IPS-15b (cell line): Measurements from ENCODE around the gene BNIP1.
A peak's percentile ranks its signal among the peaks of the same experiment; 100 is the strongest.

ENCODE experiments used
- H3K27me3 ChIP-seq: one replicate; pipeline ENCODE4 v1.6.1; 2013; ENCODE audit warnings: low read length; ENCODE audit not compliant: control insufficient read depth, insufficient read depth
- H3K36me3 ChIP-seq: one replicate; pipeline ENCODE4 v1.6.1; 2013; ENCODE audit warnings: low read length; ENCODE audit not compliant: control insufficient read depth, insufficient read depth
- H3K4me1 ChIP-seq: one replicate; pipeline ENCODE4 v1.6.1; 2013; ENCODE audit warnings: mild to moderate bottlenecking, low read length; ENCODE audit not compliant: control insufficient read depth, insufficient read depth
- H3K4me3 ChIP-seq: one replicate; pipeline ENCODE4 v1.5.1; 2013; ENCODE audit warnings: low read depth, low read length
- H3K9ac ChIP-seq: one replicate; pipeline ENCODE4 v1.6.1; 2013; ENCODE audit warnings: low read depth, mild to moderate bottlenecking, low read length
- H3K9me3 ChIP-seq: one replicate; pipeline ENCODE4 v1.6.1; 2013; ENCODE audit warnings: mild to moderate bottlenecking, low read length; ENCODE audit not compliant: control insufficient read depth, insufficient read depth

The BNIP1 gene

DNA sequence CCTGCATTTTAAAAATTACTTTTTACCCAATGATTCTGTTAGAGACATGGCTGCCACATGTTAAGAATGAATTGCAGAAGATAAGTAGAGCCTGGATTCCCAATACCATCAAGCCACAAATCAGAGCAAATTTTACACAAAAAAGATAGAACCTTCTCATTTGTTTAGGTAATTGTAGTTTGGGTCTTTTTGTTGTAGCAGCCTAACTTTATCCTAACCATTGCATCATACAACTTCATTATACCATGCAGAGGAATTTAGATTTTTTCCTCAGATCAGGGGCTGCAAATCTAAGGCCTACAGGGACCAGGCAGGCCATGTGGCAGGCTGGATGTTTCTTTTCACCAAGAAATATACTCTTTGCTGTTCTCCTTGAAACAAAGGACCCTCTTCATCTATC, 56.0 kb downstream of the BNIP1 start:
- Histone ChIP-seq H3K9me3 (no peaks in the 10 kb centered on the region), H3K4me1 (peaks cover 4% of the 10 kb centered on the region), H3K9ac (no peak overlapping the region), H3K27me3 (peaks cover 2% of the 10 kb centered on the region), H3K4me3 (no peak overlapping the region), H3K36me3 (no peaks in the 10 kb centered on the region)

DNA sequence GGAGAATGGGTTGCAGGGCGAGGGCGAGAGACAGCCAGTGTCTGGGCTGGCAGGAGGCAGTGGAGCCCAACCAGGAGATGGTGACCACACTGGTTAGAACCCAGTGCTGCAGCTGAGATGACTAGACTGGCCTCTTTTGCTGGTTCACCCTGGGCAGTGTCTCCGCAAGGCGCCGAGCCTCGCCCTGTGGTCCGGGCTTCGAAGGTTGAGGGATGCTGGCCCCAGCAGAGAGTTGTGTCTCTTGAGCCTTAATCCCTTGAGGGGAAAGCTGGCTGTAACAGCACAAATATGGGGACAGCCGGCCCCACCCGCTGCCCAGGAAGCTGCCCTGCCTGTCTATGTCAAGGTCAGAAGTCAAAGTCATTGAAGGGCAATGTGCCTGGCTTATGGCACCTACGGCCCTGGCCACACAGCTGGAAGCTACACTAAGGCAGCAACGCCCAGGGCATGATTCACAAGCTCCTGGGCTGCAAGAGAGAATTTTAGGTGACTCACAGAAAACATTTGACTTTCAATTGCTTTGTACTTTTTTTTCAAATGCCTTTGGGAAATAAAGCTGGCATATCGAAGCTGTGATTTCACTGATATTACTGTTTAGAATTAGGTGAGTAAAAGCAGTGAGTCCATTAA, 57.4 kb downstream of the BNIP1 start:
- Histone ChIP-seq H3K9me3 (no peaks in the 10 kb centered on the region), H3K9ac (no peak overlapping the region)

DNA sequence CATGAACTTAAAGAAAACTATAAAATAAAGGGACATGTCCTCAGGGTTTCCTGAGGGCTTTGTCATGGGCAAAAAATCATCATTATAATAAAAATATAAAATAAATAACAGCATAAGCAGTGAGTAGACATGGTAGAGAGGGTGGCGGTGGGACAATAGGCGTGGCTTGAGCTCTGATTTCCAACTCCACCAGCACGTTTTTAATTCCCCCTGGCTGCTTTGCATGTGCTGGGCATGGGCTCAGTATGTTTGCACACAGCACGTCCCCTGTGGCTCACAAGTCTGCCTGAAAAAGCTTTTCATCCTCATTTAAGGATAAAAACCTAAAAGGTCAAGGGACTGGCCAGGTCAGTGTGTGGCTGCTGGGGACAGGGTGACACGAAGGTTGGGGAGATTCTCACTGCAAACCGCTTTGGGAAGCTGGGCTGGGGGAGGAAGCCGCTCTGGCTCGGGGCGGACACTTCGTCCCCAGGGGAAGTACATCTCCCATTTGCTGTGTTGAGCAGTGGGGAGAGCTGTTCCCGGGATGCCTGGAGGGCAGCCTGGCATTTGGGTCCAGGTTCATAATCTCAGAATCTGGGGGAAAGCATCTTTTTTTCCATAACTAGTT, 58.0 kb downstream of the BNIP1 start:
- Histone ChIP-seq H3K9ac (no peak overlapping the region), H3K9me3 (no peaks in the 10 kb centered on the region), H3K36me3 (no peaks in the 10 kb centered on the region), H3K4me3 (peak overlapping the region; percentile 27), H3K27me3 (peaks cover 2% of the 10 kb centered on the region), H3K4me1 (peaks cover 4% of the 10 kb centered on the region)

More for the DNA sequence above, 57.4 kb downstream of the BNIP1 start:
- H3K36me3 ChIP-seq: no peaks in the 10 kb centered on the region
- H3K4me3 ChIP-seq: no peak overlapping the region
- H3K4me1 ChIP-seq: peaks cover 4% of the 10 kb centered on the region
- peaks cover 2% of the 10 kb centered on the region for H3K27me3 ChIP-seq

DNA sequence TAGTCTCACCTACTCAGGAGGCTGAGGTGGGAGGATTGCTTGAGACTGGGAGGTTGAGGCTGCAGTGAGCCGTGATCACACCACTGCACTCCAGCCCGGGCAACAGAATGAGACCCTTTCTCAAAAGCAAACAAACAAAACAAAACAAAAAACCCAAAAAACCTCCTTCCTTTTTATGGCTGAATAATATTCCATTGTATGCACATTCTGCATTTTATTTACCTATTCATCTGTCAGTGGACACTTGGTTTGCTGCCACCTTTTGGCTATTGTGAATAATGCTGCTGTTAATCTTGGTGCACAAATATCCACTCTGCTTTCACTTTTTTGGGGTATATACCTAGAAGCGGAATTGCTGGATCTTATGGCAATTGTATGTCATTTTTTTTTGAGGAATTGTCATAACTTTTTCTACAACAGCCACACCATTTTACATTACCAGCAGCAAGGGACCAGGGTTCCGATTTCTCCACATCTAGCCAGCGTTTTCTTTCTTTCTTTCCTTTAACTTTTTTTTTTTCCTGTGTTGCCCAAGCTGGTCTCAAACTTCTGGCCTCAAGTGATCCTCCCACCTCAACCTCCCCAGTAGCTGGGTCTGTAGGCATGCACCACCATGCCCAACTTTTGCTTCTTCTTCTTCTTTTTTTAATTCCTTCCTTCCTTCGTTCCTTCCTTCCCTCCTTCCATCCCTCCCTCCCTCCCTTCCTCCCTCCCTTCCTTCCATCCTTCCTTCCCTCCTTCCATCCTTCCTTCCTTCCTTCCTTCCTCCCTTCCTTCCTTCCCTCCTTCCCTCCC, 60.1 kb downstream of the BNIP1 start:
- Histone ChIP-seq H3K9ac (no peak overlapping the region), H3K27me3 (peaks cover 2% of the 10 kb centered on the region), H3K4me3 (no peak overlapping the region), H3K36me3 (no peaks in the 10 kb centered on the region), H3K9me3 (no peaks in the 10 kb centered on the region), H3K4me1 (peaks cover 4% of the 10 kb centered on the region)

DNA sequence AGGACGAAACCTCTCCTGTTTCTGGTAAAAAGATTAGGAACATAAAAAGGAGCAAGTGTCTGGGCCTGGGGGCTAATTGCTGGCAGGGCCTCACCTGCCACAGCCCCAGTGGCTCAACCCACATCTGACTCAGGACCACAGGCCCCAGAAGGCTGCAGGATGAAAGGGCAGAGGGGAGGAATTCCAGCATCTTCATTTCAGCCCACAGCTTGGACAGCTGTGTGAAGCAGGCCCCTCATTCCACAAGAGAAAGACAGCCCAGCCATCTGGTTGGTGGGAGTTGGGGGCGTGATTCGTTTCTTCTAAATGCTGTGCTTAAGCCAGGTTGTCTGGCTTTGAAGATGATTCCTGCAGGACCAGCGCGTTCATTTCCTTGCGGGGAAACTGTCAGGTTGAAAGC, 61.6 kb downstream of the BNIP1 start:
- Histone ChIP-seq H3K4me1 (peaks cover 4% of the 10 kb centered on the region), H3K27me3 (peaks cover 2% of the 10 kb centered on the region)

DNA sequence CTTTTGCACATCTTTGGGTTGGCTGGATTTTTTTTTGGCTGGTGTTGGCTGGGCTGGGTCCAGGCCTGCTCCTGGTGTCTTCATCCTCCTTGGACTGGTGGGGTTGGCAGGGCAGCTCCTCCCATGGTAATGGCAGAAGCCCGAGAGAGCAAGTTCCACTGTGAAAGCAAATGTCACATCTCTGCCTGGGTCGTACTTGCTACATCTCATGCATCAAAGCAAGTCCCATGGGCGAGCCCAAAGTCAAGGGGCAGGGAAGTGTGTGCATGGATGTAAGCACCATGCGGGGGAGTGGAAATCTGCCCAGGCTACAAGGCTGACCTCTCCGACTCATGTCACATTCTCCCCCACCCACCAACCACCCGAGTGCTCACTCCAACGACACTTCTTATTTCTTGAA, 64.0 kb downstream of the BNIP1 start:
- Histone ChIP-seq H3K27me3 (no peaks in the 10 kb centered on the region), H3K36me3 (no peaks in the 10 kb centered on the region), H3K4me3 (no peak overlapping the region), H3K9me3 (no peaks in the 10 kb centered on the region), H3K4me1 (no peaks in the 10 kb centered on the region), H3K9ac (no peak overlapping the region)

More for the DNA sequence above, 61.6 kb downstream of the BNIP1 start:
- Histone ChIP-seq H3K36me3 (no peaks in the 10 kb centered on the region), H3K9ac (no peak overlapping the region), H3K9me3 (no peaks in the 10 kb centered on the region), H3K4me3 (no peak overlapping the region)

DNA sequence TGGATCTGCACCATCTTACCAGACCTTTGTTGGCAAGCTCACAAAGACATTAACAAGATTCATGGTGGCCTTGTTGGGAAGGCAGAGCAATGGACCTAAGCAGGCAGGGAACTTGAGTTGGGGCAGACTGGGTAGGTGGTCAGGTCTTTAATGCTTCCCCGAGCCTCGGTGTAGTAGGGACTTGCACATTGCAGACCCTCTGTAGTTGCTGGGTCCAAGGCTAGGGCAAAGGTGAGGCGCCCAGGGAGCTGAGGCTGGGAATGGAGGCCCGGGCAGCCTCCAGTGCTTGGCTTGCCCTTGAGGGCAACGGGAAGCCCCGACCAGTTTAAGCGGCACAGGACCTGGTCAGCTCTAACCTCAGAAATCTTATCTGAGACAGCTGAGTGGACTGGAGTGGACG, 66.5 kb downstream of the BNIP1 start:
- H3K9me3 ChIP-seq: no peaks in the 10 kb centered on the region
- H3K4me3 ChIP-seq: no peak overlapping the region
- H3K4me1 ChIP-seq: no peaks in the 10 kb centered on the region
- no peaks in the 10 kb centered on the region for H3K36me3 ChIP-seq
- no peak overlapping the region for H3K9ac ChIP-seq
- H3K27me3 ChIP-seq: peaks cover 2% of the 10 kb centered on the region

DNA sequence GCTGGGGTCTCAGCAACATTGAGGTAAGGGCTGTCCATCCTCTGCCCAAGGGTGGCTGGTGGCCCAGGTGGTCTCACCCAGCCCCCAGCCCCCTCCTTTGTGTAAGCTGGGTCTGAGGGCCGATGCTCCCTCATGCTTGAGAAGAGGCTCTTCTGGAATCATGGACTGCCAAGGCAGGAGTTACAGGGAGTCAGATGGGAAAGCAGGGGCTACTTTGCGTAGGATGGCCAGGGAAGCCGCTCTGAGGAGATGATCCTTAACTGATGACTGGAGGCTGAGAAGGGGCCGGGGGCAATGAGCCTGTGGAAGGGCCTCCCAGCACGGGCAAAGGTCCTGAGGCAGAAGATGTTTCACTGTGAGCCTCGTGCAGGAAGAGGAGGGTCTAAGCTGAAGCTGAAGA, 67.0 kb downstream of the BNIP1 start:
- no peaks in the 10 kb centered on the region for H3K36me3 ChIP-seq
- H3K9ac ChIP-seq: no peak overlapping the region
- H3K4me3 ChIP-seq: no peak overlapping the region
- no peaks in the 10 kb centered on the region for H3K9me3 ChIP-seq
- peaks cover 2% of the 10 kb centered on the region for H3K27me3 ChIP-seq
- H3K4me1 ChIP-seq: no peaks in the 10 kb centered on the region

DNA sequence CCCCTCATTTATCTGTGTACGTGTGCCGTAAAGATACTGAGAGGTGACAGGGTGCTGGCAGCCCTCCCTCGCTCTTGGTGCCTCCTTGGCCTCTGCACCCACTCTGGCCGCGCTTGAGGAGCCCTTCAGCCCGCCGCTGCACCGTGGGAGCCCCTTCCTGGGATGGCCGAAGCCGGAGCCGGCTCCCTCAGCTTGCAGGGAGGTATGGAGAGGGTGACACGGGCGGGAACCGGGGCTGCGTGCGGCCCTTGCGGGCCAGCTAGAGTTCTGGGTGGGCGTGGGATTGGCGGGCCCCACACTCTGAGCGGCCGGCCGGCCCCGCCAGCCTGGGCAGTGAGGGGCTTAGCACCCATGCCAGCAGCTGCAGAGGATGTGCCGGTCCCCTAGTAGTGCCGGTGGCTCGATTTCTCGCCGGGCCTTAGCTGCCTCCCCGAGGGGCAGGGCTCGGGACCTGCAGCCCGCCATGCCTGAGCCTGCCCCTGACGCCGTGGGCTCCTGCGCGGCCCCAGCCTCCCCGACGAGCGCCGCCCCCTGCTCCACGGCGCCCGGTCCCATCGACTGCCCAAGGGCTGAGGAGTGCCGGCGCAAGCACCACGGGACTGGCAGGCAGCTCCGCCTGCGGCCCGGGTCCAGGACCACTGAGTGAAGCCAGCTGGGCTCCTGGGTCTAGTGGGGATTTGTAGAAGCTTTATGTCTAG, 69.1 kb downstream of the BNIP1 start:
- Histone ChIP-seq H3K4me1 (peaks cover 2% of the 10 kb centered on the region), H3K4me3 (no peak overlapping the region), H3K36me3 (no peaks in the 10 kb centered on the region), H3K9ac (no peak overlapping the region), H3K9me3 (no peaks in the 10 kb centered on the region), H3K27me3 (peaks cover 2% of the 10 kb centered on the region)
